CD14-positive monocyte (primary cell): ENCODE data around the gene BMP2K. TPM values are rescaled to one million over a fixed set of nuclear protein-coding genes. Genes with fewer than 3 reads are reported as not detected.
A peak's percentile ranks its signal among the peaks of the same experiment; 100 is the strongest.

ENCODE experiments used
- DNase-seq, 3 donors: peaks; one replicate each; pipeline ENCODE4 v3.0.0-alpha.2; 2011 to 2022
- H2AFZ ChIP-seq: 2 replicates; pipeline ENCODE4 v1.6.0; 2012; ENCODE audit warnings: mild to moderate bottlenecking, low read depth, low read length, inconsistent platforms; ENCODE audit not compliant: insufficient read depth, poor library complexity, severe bottlenecking
- H3K27ac ChIP-seq, 2 donors: 1 replicate in 1 of 2; 2 replicates in 1 of 2; pipeline ENCODE4 v1.5.1; 2012 to 2013; ENCODE audit warnings: low read length in 2 of 2, control low read depth in 1 of 2, inconsistent platforms in 1 of 2, low read depth in 1 of 2, mild to moderate bottlenecking in 1 of 2
- H3K27me3 ChIP-seq, 2 donors: one replicate each; pipeline versions ENCODE4 v1.6.0 to v1.6.1; 2011 to 2013; ENCODE audit warnings: low read length in 2 of 2; ENCODE audit not compliant: control insufficient read depth in 2 of 2, insufficient read depth in 2 of 2
- H3K36me3 ChIP-seq, 2 donors: replicated peaks in 1 of 2; 1 replicate in 1 of 2; 2 replicates in 1 of 2; pipeline versions ENCODE4 v1.5.1 to v1.6.1; 2012 to 2013; ENCODE audit warnings: low read length in 2 of 2, control low read depth in 1 of 2, inconsistent platforms in 1 of 2, mild to moderate bottlenecking in 1 of 2; ENCODE audit not compliant: insufficient read depth in 2 of 2, control insufficient read depth in 1 of 2
- H3K4me1 ChIP-seq, 2 donors: 1 replicate in 1 of 2; 2 replicates in 1 of 2; pipeline versions ENCODE4 v1.5.1 to v1.6.1; 2012 to 2013; ENCODE audit warnings: low read length in 2 of 2, control low read depth in 1 of 2, inconsistent platforms in 1 of 2, mild to moderate bottlenecking in 1 of 2, moderate library complexity in 1 of 2; ENCODE audit not compliant: insufficient read depth in 2 of 2, control insufficient read depth in 1 of 2
- H3K4me2 ChIP-seq: replicated peaks from 2 replicates; pipeline ENCODE3; 2012; ENCODE audit warnings: low read length, moderate library complexity, mild to moderate bottlenecking; ENCODE audit not compliant: poor library complexity, severe bottlenecking; ENCODE audit errors: extremely low read depth
- H3K4me3 ChIP-seq, 3 experiments: fragments of 200-600 bp in 1 of 3; sonication (generic) in 1 of 3; replicated peaks in 1 of 3; 1 replicate in 2 of 3; 2 replicates in 1 of 3; pipeline ENCODE4 v1.5.1; 2011 to 2013; ENCODE audit warnings: low read length in 3 of 3, mild to moderate bottlenecking in 3 of 3, control low read depth in 2 of 3, low read depth in 2 of 3, inconsistent platforms in 1 of 3, moderate library complexity in 1 of 3
- H3K79me2 ChIP-seq: 2 replicates; pipeline ENCODE4 v1.6.0; 2012; ENCODE audit warnings: mild to moderate bottlenecking, control low read depth, inconsistent platforms, low read length, moderate library complexity; ENCODE audit not compliant: insufficient read depth
- H3K9ac ChIP-seq: 2 replicates; pipeline ENCODE4 v1.6.0; 2017; ENCODE audit warnings: low read length, mild to moderate bottlenecking; ENCODE audit not compliant: insufficient read depth, poor library complexity, severe bottlenecking
- H3K9me3 ChIP-seq, 2 donors: replicated peaks in 1 of 2; 1 replicate in 1 of 2; 2 replicates in 1 of 2; pipeline versions ENCODE4 v1.5.1 to v1.6.1; 2012 to 2013; ENCODE audit warnings: low read length in 2 of 2, control low read depth in 1 of 2; ENCODE audit not compliant: control insufficient read depth in 1 of 2, insufficient read depth in 1 of 2
- H4K20me1 ChIP-seq: 2 replicates; pipeline ENCODE4 v1.6.0; 2012; ENCODE audit warnings: mild to moderate bottlenecking, low read length, control low read depth, moderate library complexity; ENCODE audit not compliant: insufficient read depth
- H3K27ac Mint-ChIP-seq, 7 donors: one replicate each; pipeline ENCODE4 v1.8.0; 2020; ENCODE audit warnings: mild to moderate bottlenecking in 7 of 7, mixed read lengths in 7 of 7, moderate library complexity in 6 of 7, inconsistent platforms in 2 of 7
- H3K27me3 Mint-ChIP-seq, 3 donors: one replicate each; pipeline ENCODE4 v1.8.0; 2021 to 2022; ENCODE audit warnings: low read depth in 3 of 3, mild to moderate bottlenecking in 3 of 3, mixed read lengths in 3 of 3, moderate library complexity in 3 of 3, inconsistent platforms in 1 of 3
- H3K36me3 Mint-ChIP-seq, 2 donors: one replicate each; pipeline ENCODE4 v1.8.0; 2020; ENCODE audit warnings: mixed read lengths in 2 of 2, inconsistent platforms in 1 of 2, mild to moderate bottlenecking in 1 of 2
- H3K4me1 Mint-ChIP-seq: one replicate; pipeline ENCODE4 v1.8.0; 2020; ENCODE audit warnings: mild to moderate bottlenecking, mixed read lengths
- H3K4me3 Mint-ChIP-seq, 2 donors: one replicate each; pipeline ENCODE4 v1.8.0; 2020; ENCODE audit warnings: mild to moderate bottlenecking in 2 of 2, mixed read lengths in 2 of 2, moderate library complexity in 1 of 2
- H3K9me3 Mint-ChIP-seq, 7 donors: one replicate each; pipeline ENCODE4 v1.8.0; 2020 to 2022; ENCODE audit warnings: mixed read lengths in 7 of 7, mild to moderate bottlenecking in 6 of 7, moderate library complexity in 6 of 7, inconsistent platforms in 2 of 7
- WGBS: methylation state at CpG from one replicate; pipeline ENCODE4 v1.1.5; 2013; ENCODE audit warnings: missing lambda C conversion rate; ENCODE audit not compliant: insufficient coverage; 5-methylcytosine and 5-hydroxymethylcytosine counted together
- intact Hi-C, 2 donors: fragments of 100-400 bp; cut with micrococcal nuclease; formaldehyde crosslinking; loops; one replicate each; pipeline versions ENCODE4 v1.15.0 to v1.15.1; 2023
- polyA plus RNA-seq, 3 donors: library from polyadenylated mRNA; depleted of rRNA in 1 of 3; unstranded in 2 of 3; stranded (reverse) in 1 of 3; fragments of 300-500 nt in 2 of 3; fragments of >200 nt in 1 of 3; fragmentation: Illumina TruSeq in 2 of 3; gene quantifications; 1 replicate in 2 of 3; 2 replicates in 1 of 3; pipeline ENCODE4 v1.2.3, GENCODE V29; 2012 to 2021
- TF ChIP-seq, protein P1 (sequence below): fragments of 200-600 bp; IDR thresholded peaks from one replicate; pipeline ENCODE4 v1.8.0; 2022; ENCODE audit warnings: antibody characterized with exemption, mild to moderate bottlenecking

Gene BMP2K
- polyA plus RNA-seq, 3 donors: 11.8 to 39.7 (median 21.6) TPM

DNA sequence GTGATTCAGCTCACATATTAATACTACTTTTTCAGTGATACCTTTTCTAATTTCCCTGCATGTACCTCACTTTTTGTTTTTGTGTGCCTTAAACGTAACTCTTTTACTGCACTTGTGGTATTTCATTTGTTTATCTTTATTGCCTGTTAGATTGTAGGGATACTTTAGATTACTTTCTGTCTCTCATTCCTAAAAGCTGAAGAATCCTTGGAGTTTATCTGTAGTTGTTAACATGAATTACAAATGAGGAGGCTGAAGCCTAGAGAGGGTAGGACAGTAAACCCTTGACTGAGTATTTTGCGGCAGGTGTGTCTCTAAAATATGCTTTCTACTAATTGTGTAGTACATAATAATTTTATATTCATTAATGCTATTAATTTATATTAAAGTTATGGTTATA, 34.9 kb downstream of the BMP2K start:
- TF ChIP-seq, protein P1, sequence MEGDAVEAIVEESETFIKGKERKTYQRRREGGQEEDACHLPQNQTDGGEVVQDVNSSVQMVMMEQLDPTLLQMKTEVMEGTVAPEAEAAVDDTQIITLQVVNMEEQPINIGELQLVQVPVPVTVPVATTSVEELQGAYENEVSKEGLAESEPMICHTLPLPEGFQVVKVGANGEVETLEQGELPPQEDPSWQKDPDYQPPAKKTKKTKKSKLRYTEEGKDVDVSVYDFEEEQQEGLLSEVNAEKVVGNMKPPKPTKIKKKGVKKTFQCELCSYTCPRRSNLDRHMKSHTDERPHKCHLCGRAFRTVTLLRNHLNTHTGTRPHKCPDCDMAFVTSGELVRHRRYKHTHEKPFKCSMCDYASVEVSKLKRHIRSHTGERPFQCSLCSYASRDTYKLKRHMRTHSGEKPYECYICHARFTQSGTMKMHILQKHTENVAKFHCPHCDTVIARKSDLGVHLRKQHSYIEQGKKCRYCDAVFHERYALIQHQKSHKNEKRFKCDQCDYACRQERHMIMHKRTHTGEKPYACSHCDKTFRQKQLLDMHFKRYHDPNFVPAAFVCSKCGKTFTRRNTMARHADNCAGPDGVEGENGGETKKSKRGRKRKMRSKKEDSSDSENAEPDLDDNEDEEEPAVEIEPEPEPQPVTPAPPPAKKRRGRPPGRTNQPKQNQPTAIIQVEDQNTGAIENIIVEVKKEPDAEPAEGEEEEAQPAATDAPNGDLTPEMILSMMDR: no peak
- intact Hi-C loops: no loop called here
- Histone ChIP-seq H3K4me2 (no peak overlapping the region), H2AFZ (no peak overlapping the region), H3K4me3 (no peak overlapping the region), H3K79me2 (peaks cover 97% of the 10 kb centered on the region), H3K9me3 (peaks cover 6 to 16% of the 10 kb centered on the region in 2 donors), H3K27me3 (no peaks in the 10 kb centered on the region), H3K36me3 (peaks cover 0 to 22% of the 10 kb centered on the region in 2 donors), H4K20me1 (peaks cover 99% of the 10 kb centered on the region), H3K4me1 (no peaks in the 10 kb centered on the region), H3K9ac (no peak overlapping the region), H3K27ac (no peak overlapping the region)
- DNase-seq: no peak
- H3K27ac Mint-ChIP-seq: no peak overlapping the region
- H3K36me3 Mint-ChIP-seq: peaks cover 24 to 46% of the 10 kb centered on the region in 2 donors
- H3K9me3 Mint-ChIP-seq: peaks cover 11 to 22% (median 16%) of the 10 kb centered on the region in 7 donors
- peaks cover 5% of the 10 kb centered on the region for H3K4me1 Mint-ChIP-seq
- no peak overlapping the region for H3K4me3 Mint-ChIP-seq
- WGBS: no CpG with 5 or more reads among the region's 2 CpGs
- H3K27me3 Mint-ChIP-seq: peaks cover 0 to 2% (median 0%) of the 10 kb centered on the region in 3 donors

GRCh38 chr4:78818530-78819079, 42.5 kb downstream of the BMP2K start:
- no peak for DNase-seq
- Histone ChIP-seq H3K9ac (no peak overlapping the region), H3K4me3 (no peak overlapping the region), H3K27me3 (no peaks in the 10 kb centered on the region), H3K27ac (no peak overlapping the region), H2AFZ (no peak overlapping the region), H3K4me2 (no peak overlapping the region), H3K9me3 (peaks cover 0 to 8% of the 10 kb centered on the region in 2 donors), H3K79me2 (peaks cover 88% of the 10 kb centered on the region), H3K36me3 (peaks cover 0 to 21% of the 10 kb centered on the region in 2 donors), H3K4me1 (no peaks in the 10 kb centered on the region), H4K20me1 (peaks cover 96% of the 10 kb centered on the region)
- no peak overlapping the region for H3K4me3 Mint-ChIP-seq
- peak overlapping the region in 2 of 7 donors; percentile 13 to 60 for H3K27ac Mint-ChIP-seq
- peaks cover 6% of the 10 kb centered on the region for H3K4me1 Mint-ChIP-seq
- intact Hi-C loops: no loop called here
- H3K27me3 Mint-ChIP-seq: no peaks in the 10 kb centered on the region
- 100% methylated on average over 2 of the region's 4 CpGs for WGBS
- peaks cover 3 to 8% (median 4%) of the 10 kb centered on the region in 7 donors for H3K9me3 Mint-ChIP-seq
- TF ChIP-seq, protein P1: no peak
- H3K36me3 Mint-ChIP-seq: peaks cover 16 to 22% of the 10 kb centered on the region in 2 donors
